Fibroblast of lung (primary cell): ENCODE measurements around the gene EPC2.

ENCODE experiments used
- CTCF ChIP-seq, 2 donors: IDR thresholded peaks in 1 of 2; conservative IDR thresholded peaks in 1 of 2; 1 replicate in 1 of 2; 2 replicates in 1 of 2; pipeline ENCODE4 v1.5.1; 2011 to 2012; ENCODE audit warnings: low read length in 2 of 2, control low read depth in 1 of 2, inconsistent platforms in 1 of 2, low read depth in 1 of 2, mild to moderate bottlenecking in 1 of 2
- EZH2 ChIP-seq: IDR thresholded peaks from 2 replicates; pipeline ENCODE4 v1.5.1; 2012; ENCODE audit warnings: low read length, control low read depth, mild to moderate bottlenecking; ENCODE audit errors: missing control alignments

GRCh38 chr2:148701039-148701438 is 56.5 kb downstream of the EPC2 start:
- no peak for TF ChIP-seq CTCF (conservative IDR thresholded peaks at IDR 0.05 in 1 of 2, IDR thresholded peaks at IDR 0.05 in 1 of 2; ENCODE audit: low read depth in 1 of 2, low read length in 2 of 2)
- TF ChIP-seq EZH2: no peak
